SK-N-SH treated with all-trans-retinoic acid at 6 μM for 48 hours (cell line): ENCODE measurements around the gene GPS2.

ENCODE experiments used
- ARNTL ChIP-seq: fragments of 450-650 bp; formaldehyde crosslinking; IDR thresholded peaks from 2 replicates; pipeline ENCODE4 v1.5.0; 2020; ENCODE audit warnings: low read depth, mild to moderate bottlenecking, moderate library complexity, borderline replicate concordance
- BACH2 ChIP-seq: fragments of 250-450 bp; sonication (Bioruptor Pico); IDR thresholded peaks from 2 replicates; pipeline ENCODE4 v1.9.0; 2021; ENCODE audit warnings: mild to moderate bottlenecking, borderline replicate concordance
- CSDC2 ChIP-seq: fragments of 250-450 bp; sonication (Bioruptor Pico); IDR thresholded peaks from 2 replicates; pipeline ENCODE4 v1.5.0; 2020; ENCODE audit warnings: mild to moderate bottlenecking, moderate library complexity
- ESRRG ChIP-seq: fragments of 250-450 bp; sonication (Bioruptor Pico); IDR thresholded peaks from 2 replicates; pipeline ENCODE4 v1.6.1; 2021; ENCODE audit warnings: mild to moderate bottlenecking
- PATZ1 ChIP-seq: fragments of 250-450 bp; sonication (Bioruptor Pico); IDR thresholded peaks from 2 replicates; pipeline ENCODE4 v1.8.0; 2020; ENCODE audit warnings: mild to moderate bottlenecking, moderate library complexity, borderline replicate concordance
- RARB ChIP-seq: fragments of 250-450 bp; sonication (Bioruptor Pico); IDR thresholded peaks from 2 replicates; pipeline ENCODE4 v1.8.0; 2021; ENCODE audit warnings: mild to moderate bottlenecking, moderate library complexity
- TCF4 ChIP-seq: fragments of 250-450 bp; sonication (Bioruptor Pico); IDR thresholded peaks from 2 replicates; pipeline ENCODE4 v1.8.0; 2021; ENCODE audit warnings: mild to moderate bottlenecking, moderate library complexity, borderline replicate concordance
- TOX ChIP-seq: fragments of 250-450 bp; sonication (Bioruptor Pico); IDR thresholded peaks from 2 replicates; pipeline ENCODE4 v1.8.0; 2021; ENCODE audit warnings: mild to moderate bottlenecking, moderate library complexity, borderline replicate concordance
- ZFP3 ChIP-seq: fragments of 250-450 bp; sonication (Bioruptor Pico); IDR thresholded peaks from 2 replicates; pipeline ENCODE4 v1.5.0; 2020; ENCODE audit warnings: mild to moderate bottlenecking, moderate library complexity
- ZFP30 ChIP-seq: fragments of 450-650 bp; formaldehyde crosslinking; IDR thresholded peaks from 2 replicates; pipeline ENCODE4 v1.5.0; 2022; ENCODE audit warnings: mild to moderate bottlenecking, moderate library complexity
- ZNF70 ChIP-seq: fragments of 450-650 bp; formaldehyde crosslinking; IDR thresholded peaks from 2 replicates; pipeline ENCODE4 v1.5.0; 2020; ENCODE audit warnings: mild to moderate bottlenecking, moderate library complexity
- TF ChIP-seq, protein P1 (sequence below): fragments of 250-450 bp; sonication (Bioruptor Pico); IDR thresholded peaks from 2 replicates; pipeline ENCODE4 v1.8.0; 2021; ENCODE audit warnings: low read depth, mild to moderate bottlenecking, moderate library complexity, borderline replicate concordance
- TF ChIP-seq, protein P2 (sequence below): fragments of 250-450 bp; sonication (Bioruptor Pico); IDR thresholded peaks from 2 replicates; pipeline ENCODE4 v1.5.0; 2020; ENCODE audit warnings: mild to moderate bottlenecking, moderate library complexity

DNA sequence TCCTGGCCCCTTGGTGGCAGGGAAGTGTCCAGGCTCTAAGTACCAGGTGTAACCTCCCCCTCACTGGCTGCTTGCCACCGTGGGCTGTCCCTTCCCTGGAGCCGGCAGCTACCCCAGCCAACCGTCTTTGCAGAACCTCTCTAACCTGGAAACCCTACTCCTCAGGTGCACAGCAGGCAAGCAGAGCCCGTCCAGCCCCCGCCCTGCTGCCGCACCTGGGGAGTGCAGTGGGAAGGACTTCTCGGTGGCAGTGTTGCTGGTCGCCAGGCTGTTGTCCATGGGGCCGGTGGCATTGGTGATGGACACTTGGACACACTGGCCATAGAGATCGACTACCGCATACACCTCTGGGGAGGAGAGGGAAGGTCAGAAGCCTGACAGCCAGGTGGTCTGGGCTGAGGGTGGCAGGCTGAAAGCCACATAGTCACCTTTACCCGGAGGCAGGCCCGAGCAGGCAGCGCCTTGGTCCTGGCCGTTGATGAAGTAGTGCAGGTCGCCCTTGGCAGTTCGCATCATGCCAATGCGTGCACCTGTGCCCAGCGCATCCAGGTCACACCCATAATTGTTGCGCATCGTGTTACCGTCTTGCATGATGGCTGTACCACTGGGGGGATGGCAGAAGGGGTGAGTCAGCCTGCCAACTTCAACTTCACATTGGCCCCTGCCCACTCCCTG is 7.5 kb upstream of the GPS2 start:
- no peak for TF ChIP-seq ZNF70
- no peak for TF ChIP-seq TOX (CRISPR knock-in tag)
- TF ChIP-seq RARB (CRISPR knock-in tag) = no peak
- no peak for TF ChIP-seq PATZ1
- TF ChIP-seq ESRRG (CRISPR knock-in tag) = no peak
- TF ChIP-seq, protein P1, sequence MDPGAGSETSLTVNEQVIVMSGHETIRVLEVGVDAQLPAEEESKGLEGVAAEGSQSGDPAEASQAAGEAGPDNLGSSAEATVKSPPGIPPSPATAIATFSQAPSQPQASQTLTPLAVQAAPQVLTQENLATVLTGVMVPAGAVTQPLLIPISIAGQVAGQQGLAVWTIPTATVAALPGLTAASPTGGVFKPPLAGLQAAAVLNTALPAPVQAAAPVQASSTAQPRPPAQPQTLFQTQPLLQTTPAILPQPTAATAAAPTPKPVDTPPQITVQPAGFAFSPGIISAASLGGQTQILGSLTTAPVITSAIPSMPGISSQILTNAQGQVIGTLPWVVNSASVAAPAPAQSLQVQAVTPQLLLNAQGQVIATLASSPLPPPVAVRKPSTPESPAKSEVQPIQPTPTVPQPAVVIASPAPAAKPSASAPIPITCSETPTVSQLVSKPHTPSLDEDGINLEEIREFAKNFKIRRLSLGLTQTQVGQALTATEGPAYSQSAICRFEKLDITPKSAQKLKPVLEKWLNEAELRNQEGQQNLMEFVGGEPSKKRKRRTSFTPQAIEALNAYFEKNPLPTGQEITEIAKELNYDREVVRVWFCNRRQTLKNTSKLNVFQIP (CRISPR knock-in tag) = no peak
- TF ChIP-seq ARNTL (CRISPR knock-in tag) = no peak
- TF ChIP-seq, protein P2, sequence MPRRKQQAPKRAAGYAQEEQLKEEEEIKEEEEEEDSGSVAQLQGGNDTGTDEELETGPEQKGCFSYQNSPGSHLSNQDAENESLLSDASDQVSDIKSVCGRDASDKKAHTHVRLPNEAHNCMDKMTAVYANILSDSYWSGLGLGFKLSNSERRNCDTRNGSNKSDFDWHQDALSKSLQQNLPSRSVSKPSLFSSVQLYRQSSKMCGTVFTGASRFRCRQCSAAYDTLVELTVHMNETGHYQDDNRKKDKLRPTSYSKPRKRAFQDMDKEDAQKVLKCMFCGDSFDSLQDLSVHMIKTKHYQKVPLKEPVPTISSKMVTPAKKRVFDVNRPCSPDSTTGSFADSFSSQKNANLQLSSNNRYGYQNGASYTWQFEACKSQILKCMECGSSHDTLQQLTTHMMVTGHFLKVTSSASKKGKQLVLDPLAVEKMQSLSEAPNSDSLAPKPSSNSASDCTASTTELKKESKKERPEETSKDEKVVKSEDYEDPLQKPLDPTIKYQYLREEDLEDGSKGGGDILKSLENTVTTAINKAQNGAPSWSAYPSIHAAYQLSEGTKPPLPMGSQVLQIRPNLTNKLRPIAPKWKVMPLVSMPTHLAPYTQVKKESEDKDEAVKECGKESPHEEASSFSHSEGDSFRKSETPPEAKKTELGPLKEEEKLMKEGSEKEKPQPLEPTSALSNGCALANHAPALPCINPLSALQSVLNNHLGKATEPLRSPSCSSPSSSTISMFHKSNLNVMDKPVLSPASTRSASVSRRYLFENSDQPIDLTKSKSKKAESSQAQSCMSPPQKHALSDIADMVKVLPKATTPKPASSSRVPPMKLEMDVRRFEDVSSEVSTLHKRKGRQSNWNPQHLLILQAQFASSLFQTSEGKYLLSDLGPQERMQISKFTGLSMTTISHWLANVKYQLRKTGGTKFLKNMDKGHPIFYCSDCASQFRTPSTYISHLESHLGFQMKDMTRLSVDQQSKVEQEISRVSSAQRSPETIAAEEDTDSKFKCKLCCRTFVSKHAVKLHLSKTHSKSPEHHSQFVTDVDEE = no peak
- no peak for TF ChIP-seq CSDC2 (CRISPR knock-in tag)
- no peak for TF ChIP-seq ZFP3
- no peak for TF ChIP-seq BACH2
- TF ChIP-seq TCF4 (CRISPR knock-in tag) = no peak
- TF ChIP-seq ZFP30 (CRISPR knock-in tag) = no peak
